K562 (cell line): ENCODE data around the gene DEFB116. TPM values are rescaled to one million over a fixed set of nuclear protein-coding genes. Genes with fewer than 3 reads are reported as not detected.

Source experiments
- ATAC-seq: fragments of 200-7000 bp; cut with Tn5 transposase; 3 replicates; pipeline ENCODE4 v1.9.1; 2020; ENCODE audit warnings: moderate library complexity
- BruUV-seq: library from RNA; stranded (reverse); fragments of 400-500 nt; replicated peaks from 2 replicates; lab custom pipeline; 2021; lab: Mats Ljungman, UMichigan
- CTCF ChIA-PET: fragments of 300-600 bp; formaldehyde crosslinking; extraction: SDS; loops from one replicate; lab custom pipeline; 2021; ENCODE audit warnings: low intra/inter-chr PET ratio; lab: Yijun Ruan, JAX
- POLR2A ChIA-PET: fragments of 300-600, 350-650 bp; sonication (Branson Sonifier 250); formaldehyde crosslinking; extraction: SDS; loops from one replicate; lab custom pipeline; 2021; ENCODE audit warnings: antibody characterized with exemption, inconsistent platforms; lab: Yijun Ruan, JAX
- DNase-seq, 4 experiments: peaks; one replicate each; pipeline versions ENCODE4 v3.0.0 to v3.0.0-alpha.2; 2011 to 2018; ENCODE audit warnings: low spot score in 3 of 4, mixed read lengths in 3 of 4; ENCODE audit errors: extremely low read depth in 1 of 4
- FAIRE-seq: peaks from 2 replicates; lab custom pipeline; 2011; peaks lifted over from hg19 to GRCh38; lab: Jason Lieb, UNC
- H2AFZ ChIP-seq: 2 replicates; pipeline ENCODE4 v1.6.0; 2011; ENCODE audit warnings: low read depth, low read length, control low read depth, inconsistent platforms
- H3K27ac ChIP-seq: fragments of 200-600 bp; 3 replicates; pipeline ENCODE4 v1.8.0; 2011; ENCODE audit warnings: low read depth, mild to moderate bottlenecking, control low read depth, inconsistent platforms, low read length, moderate library complexity, mixed read lengths; ENCODE audit errors: extremely low read depth
- H3K27me3 ChIP-seq, 2 experiments: fragments of 300-600 bp in 1 of 2; 2 replicates in 1 of 2; 3 replicates in 1 of 2; pipeline versions ENCODE4 v1.6.0 to v1.8.0; 2011; ENCODE audit warnings: inconsistent platforms in 2 of 2, low read length in 2 of 2, mild to moderate bottlenecking in 1 of 2, mixed read lengths in 1 of 2, moderate library complexity in 1 of 2; ENCODE audit not compliant: control insufficient read depth in 2 of 2, insufficient read depth in 2 of 2
- H3K36me3 ChIP-seq: fragments of 300-600 bp; 3 replicates; pipeline ENCODE4 v1.8.0; 2011; ENCODE audit warnings: mild to moderate bottlenecking, low read length, inconsistent platforms; ENCODE audit not compliant: control insufficient read depth, insufficient read depth
- H3K4me1 ChIP-seq, 2 experiments: fragments of 200-600 bp in 1 of 2; replicated peaks in 1 of 2; 2 replicates in 1 of 2; 3 replicates in 1 of 2; pipeline versions ENCODE4 v1.5.1 to v1.8.0; 2011; ENCODE audit warnings: inconsistent platforms in 2 of 2, low read length in 2 of 2, mild to moderate bottlenecking in 1 of 2, mixed read lengths in 1 of 2, moderate library complexity in 1 of 2; ENCODE audit not compliant: control insufficient read depth in 2 of 2, insufficient read depth in 2 of 2
- H3K4me2 ChIP-seq: 2 replicates; pipeline ENCODE4 v1.6.1; 2011; ENCODE audit warnings: low read length, control low read depth, inconsistent platforms, mixed read lengths; ENCODE audit not compliant: insufficient read depth
- H3K4me3 ChIP-seq: fragments of 200-600 bp; sonication (generic), shearing (Covaris generic); 2 replicates; pipeline ENCODE4 v1.5.1; 2016; ENCODE audit warnings: control low read depth, inconsistent platforms
- H3K79me2 ChIP-seq: fragments of 200-600 bp; 3 replicates; pipeline ENCODE4 v1.8.0; 2011; ENCODE audit warnings: low read length, inconsistent platforms; ENCODE audit not compliant: control insufficient read depth, insufficient read depth
- H3K9ac ChIP-seq, 2 experiments: 2 replicates each; pipeline versions ENCODE4 v1.6.0 to v1.6.1; 2011; ENCODE audit warnings: low read depth in 2 of 2, low read length in 2 of 2, control low read depth in 1 of 2, inconsistent platforms in 1 of 2, mild to moderate bottlenecking in 1 of 2, mixed read lengths in 1 of 2; ENCODE audit not compliant: insufficient read depth in 1 of 2
- H3K9me1 ChIP-seq: one replicate; pipeline ENCODE4 v1.6.0; 2011; ENCODE audit warnings: inconsistent platforms, mild to moderate bottlenecking, low read length, moderate library complexity; ENCODE audit not compliant: control insufficient read depth, insufficient read depth
- H3K9me3 ChIP-seq: replicated peaks from 2 replicates; pipeline ENCODE4 v1.5.1; 2011; ENCODE audit warnings: low read depth, low read length, inconsistent platforms; ENCODE audit not compliant: control insufficient read depth, insufficient read depth
- H4K20me1 ChIP-seq: replicated peaks from 2 replicates; pipeline ENCODE4 v1.6.1; 2011; ENCODE audit warnings: low read length, inconsistent platforms, mixed read lengths; ENCODE audit not compliant: control insufficient read depth, insufficient read depth
- ID3 ChIP-seq, 2 experiments: fragments of 250-450 bp in 1 of 2; fragments of 450-650 bp in 1 of 2; sonication (Bioruptor Pico) in 1 of 2; IDR thresholded peaks; 2 replicates each; pipeline versions ENCODE4 v1.6.1 to v1.8.0; 2016 to 2021; ENCODE audit warnings: mild to moderate bottlenecking in 2 of 2, moderate library complexity in 2 of 2, missing compliant biosample characterization in 1 of 2, missing genetic modification characterization in 1 of 2
- L3MBTL2 ChIP-seq: fragments of 450-650 bp; IDR thresholded peaks from 2 replicates; pipeline ENCODE4 v1.6.1; 2016; ENCODE audit warnings: mild to moderate bottlenecking, moderate library complexity
- PCBP2 ChIP-seq: fragments of 200-400 bp; formaldehyde crosslinking; IDR thresholded peaks from 2 replicates; pipeline ENCODE4 v1.6.1; 2018; ENCODE audit warnings: low read length, low read depth, mild to moderate bottlenecking, moderate library complexity; ENCODE audit not compliant: poor library complexity, severe bottlenecking
- PPARD ChIP-seq: fragments of 250-450 bp; sonication (Bioruptor Pico); IDR thresholded peaks from 2 replicates; pipeline ENCODE4 v1.8.0; 2022; ENCODE audit warnings: inconsistent platforms, mild to moderate bottlenecking, moderate library complexity
- SMAD2 ChIP-seq: fragments of 150-350 bp; IDR thresholded peaks from 2 replicates; pipeline ENCODE4 v1.6.1; 2014; ENCODE audit warnings: low read depth, mild to moderate bottlenecking, low read length
- ZBED1 ChIP-seq: IDR thresholded peaks from 2 replicates; pipeline ENCODE4 v1.6.1; 2014
- WGBS: fragments of 100-300 bp; shearing (Covaris generic); methylation state at CpG from one replicate; pipeline ENCODE4 v1.1.6; 2016; ENCODE audit warnings: low coverage, mixed read lengths; ENCODE audit not compliant: insufficient coverage; ENCODE audit errors: missing lambda C conversion rate; 5-methylcytosine and 5-hydroxymethylcytosine counted together
- in situ Hi-C: fragments of 300-500 bp; cut with MboI; formaldehyde crosslinking; loops from 4 replicates; pipeline ENCODE4 v1.15.0; 2018; ENCODE audit warnings: inconsistent platforms, mixed read lengths
- intact Hi-C: fragments of 100-400 bp; cut with micrococcal nuclease; formaldehyde crosslinking; loops from 2 replicates; pipeline ENCODE4 v1.14.2; 2022
- polyA plus RNA-seq, 8 experiments: library from polyadenylated mRNA; depleted of rRNA in 4 of 8; stranded (reverse) in 5 of 8; unstranded in 3 of 8; fragments of >200 nt; fragmentation: Nextera tagmentation in 2 of 8; fragmentation: Illumina TruSeq in 1 of 8; extraction: Ambion mirVana in 2 of 8; extraction: Trizol in 1 of 8; gene quantifications; 2 replicates each; pipeline versions ENCODE4 v1.2.1 to v1.2.3, GENCODE V29; 2011 to 2014; ENCODE audit warnings: inconsistent platforms in 1 of 8, missing spikeins in 1 of 8
- total RNA-seq, 7 experiments: library from RNA; depleted of rRNA in 6 of 7; stranded (reverse); fragments of >200 nt in 6 of 7; fragmentation: Illumina TruSeq in 2 of 7; extraction: Trizol in 2 of 7; gene quantifications; 2 replicates each; pipeline versions ENCODE4 v1.2.1 to v1.2.3, GENCODE V29; 2011 to 2021; ENCODE audit warnings: low replicate concordance in 1 of 7
- TF ChIP-seq, protein P1 (sequence below), 3 experiments: fragments of 200-800 bp in 1 of 3; sonication (Bioruptor generic) in 1 of 3; sonication (generic) in 1 of 3; formaldehyde crosslinking in 1 of 3; IDR thresholded peaks; 2 replicates each; pipeline versions ENCODE4 v1.6.1 to v1.8.0; 2016 to 2022; ENCODE audit warnings: mild to moderate bottlenecking in 2 of 3, missing compliant biosample characterization in 2 of 3, missing genetic modification characterization in 2 of 3, missing genetic modification reagents in 1 of 3
- TF ChIP-seq, protein P2 (sequence below): fragments of 250-450 bp; sonication (Bioruptor Pico); IDR thresholded peaks from 2 replicates; pipeline ENCODE4 v1.5.0; 2020; ENCODE audit warnings: mild to moderate bottlenecking

DEFB116 gene
- total and polyA plus RNA-seq, 9 of the 15 experiments (the other 6 are each of a cell fraction or from before 2014, with no cell fraction given), result not detected

- TF ChIP-seq SMAD2 (no peak), PPARD (CRISPR knock-in tag) (no peak), ZBED1 (no peak)
These were observed at the start of gene DEFB116 (continued) for GRCh38 chr20:31308535-31309162.

DNA sequence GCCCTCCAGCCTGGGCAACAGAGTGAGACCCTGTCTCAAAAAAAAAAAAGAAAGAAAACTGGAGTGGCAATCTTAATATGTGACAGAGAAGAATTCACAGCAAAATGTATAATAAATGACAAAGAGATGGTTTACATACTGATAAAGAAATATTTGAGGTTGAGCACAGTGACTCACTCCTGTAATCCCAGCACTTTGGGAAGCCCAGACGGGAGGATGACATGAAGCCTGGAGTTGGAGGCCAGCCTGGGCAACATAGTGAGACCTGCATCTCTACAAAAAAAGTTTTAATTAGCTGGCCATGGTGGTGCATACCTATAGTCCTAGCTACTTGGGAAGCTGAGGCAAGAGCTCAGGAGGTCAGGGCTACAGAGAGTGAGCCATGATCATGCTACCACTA is 47.6 kb upstream of the DEFB116 start:
- Histone ChIP-seq H3K4me3 (no peak overlapping the region), H3K9me1 (no peaks in the 10 kb centered on the region), H3K4me1 (no peaks in the 10 kb centered on the region), H3K79me2 (no peaks in the 10 kb centered on the region), H3K9me3 (no peaks in the 10 kb centered on the region)
- no peak for FAIRE-seq
- POLR2A ChIA-PET, result no interaction called here
- in situ Hi-C loops, result no loop called here
- TF ChIP-seq, protein P1, sequence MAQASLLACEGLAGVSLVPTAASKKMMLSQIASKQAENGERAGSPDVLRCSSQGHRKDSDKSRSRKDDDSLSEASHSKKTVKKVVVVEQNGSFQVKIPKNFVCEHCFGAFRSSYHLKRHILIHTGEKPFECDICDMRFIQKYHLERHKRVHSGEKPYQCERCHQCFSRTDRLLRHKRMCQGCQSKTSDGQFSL (CRISPR knock-in tag; IDR thresholded peaks at IDR 0.05), result no peak
- TF ChIP-seq, protein P1 (tag; IDR thresholded peaks at IDR 0.05), result no peak
- TF ChIP-seq ID3 (CRISPR knock-in tag; IDR thresholded peaks at IDR 0.05), result no peak
- TF ChIP-seq ID3 (tag; IDR thresholded peaks at IDR 0.05), result no peak
- no peak for TF ChIP-seq PCBP2
- no peak for TF ChIP-seq L3MBTL2
- TF ChIP-seq, protein P2, sequence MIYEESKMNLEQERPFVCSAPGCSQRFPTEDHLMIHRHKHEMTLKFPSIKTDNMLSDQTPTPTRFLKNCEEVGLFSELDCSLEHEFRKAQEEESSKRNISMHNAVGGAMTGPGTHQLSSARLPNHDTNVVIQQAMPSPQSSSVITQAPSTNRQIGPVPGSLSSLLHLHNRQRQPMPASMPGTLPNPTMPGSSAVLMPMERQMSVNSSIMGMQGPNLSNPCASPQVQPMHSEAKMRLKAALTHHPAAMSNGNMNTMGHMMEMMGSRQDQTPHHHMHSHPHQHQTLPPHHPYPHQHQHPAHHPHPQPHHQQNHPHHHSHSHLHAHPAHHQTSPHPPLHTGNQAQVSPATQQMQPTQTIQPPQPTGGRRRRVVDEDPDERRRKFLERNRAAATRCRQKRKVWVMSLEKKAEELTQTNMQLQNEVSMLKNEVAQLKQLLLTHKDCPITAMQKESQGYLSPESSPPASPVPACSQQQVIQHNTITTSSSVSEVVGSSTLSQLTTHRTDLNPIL (CRISPR knock-in tag), result no peak
- TF ChIP-seq, all 486 proteins: peak for 0
- CTCF ChIA-PET, result no interaction called here
- intact Hi-C loops, result no loop called here
- no peaks in the 10 kb centered on the region for H4K20me1 ChIP-seq
- H3K4me2 ChIP-seq, result no peak overlapping the region
- ATAC-seq, result no peak
- H3K27ac ChIP-seq, result no peak overlapping the region
- 0% methylated on average over 1 of the region's 1 CpG for WGBS
- H3K9ac ChIP-seq, result no peak overlapping the region
- no peaks in the 10 kb centered on the region for H3K27me3 ChIP-seq
- H3K36me3 ChIP-seq, result no peaks in the 10 kb centered on the region
- H2AFZ ChIP-seq, result no peak overlapping the region
- BruUV-seq, result no TSS peak
- no peak for DNase-seq
